SK-N-MC (cell line): Measurements from ENCODE around the gene TMEM163.

Experiments
- EZH2 ChIP-seq: fragments of 200-600 bp; sonication (generic); IDR thresholded peaks from one replicate; pipeline ENCODE4 v1.6.1; 2017; ENCODE audit warnings: antibody characterized with exemption
- FOXP2 ChIP-seq: optimal IDR thresholded peaks from 2 replicates; pipeline ENCODE3; 2011; ENCODE audit warnings: mild to moderate bottlenecking, moderate library complexity; ENCODE audit not compliant: insufficient read depth; ENCODE audit errors: extremely low read length, control extremely low read depth
- POLR2AphosphoS5 ChIP-seq: IDR thresholded peaks from 2 replicates; pipeline ENCODE4 v1.6.1; 2012; ENCODE audit warnings: mild to moderate bottlenecking, low read depth, low read length, borderline replicate concordance

GRCh38 chr2:134760385-134760784 lies 41.6 kb upstream of the TMEM163 start:
- TF ChIP-seq EZH2 (no peak), POLR2AphosphoS5 (no peak), FOXP2 (no peak)
